ENCODE results near the gene ABHD12. TPM values are rescaled to one million over a fixed set of nuclear protein-coding genes. Genes with fewer than 3 reads are reported as not detected.

ABHD12 gene
- total and polyA plus RNA-seq, 10 of the 15 experiments (the other 5 are each of a cell fraction or from before 2014, with no cell fraction given) = 1.5 to 61.8 (median 26.7) TPM

- ChIA-PET RAD21 (ENCODE audit: unreplicated experiment) (interaction anchor here (0.6 kb wide), 1 partner anchor 68 kb away, joined by 3 read pairs; no protein-coding TSS in a partner anchor), CTCF (interaction anchor here (0.9 to 1.3 kb wide), 2 partner anchors 20 to 83 kb away, joined by 4 to 6 read pairs; no protein-coding TSS in a partner anchor), SMC1A (ENCODE audit: uncharacterized antibody, unreplicated experiment) (interaction anchor here (5.1 kb wide), 1 partner anchor 83 kb away, joined by 23 read pairs; no protein-coding TSS in a partner anchor), POLR2A (no interaction called here)
- H3K4me2 ChIP-seq (ENCODE audit: control insufficient read depth, insufficient read depth) = no peak overlapping the region
- H3K27ac ChIP-seq (ENCODE audit: control insufficient read depth, insufficient read depth) = no peak overlapping the region
- in situ Hi-C loops (cut with MboI) = no loop called here
- FAIRE-seq (no peak), ATAC-seq (no peak), DNase-seq (ENCODE audit: low read depth, low spot score) (no peak)
- H3K4me3 ChIP-seq = no peak overlapping the region
- no TSS peak for BruUV-seq (replicated peaks)
- WGBS (ENCODE audit: insufficient coverage, insufficient replicate concordance, low lambda C conversion rate, missing lambda C conversion rate) = 77% methylated on average over 8 of the region's 8 CpGs
- no peaks in the 10 kb centered on the region for H3K27me3 ChIP-seq (replicated peaks in 1 of 2; ENCODE audit: control insufficient read depth in 2 of 2, insufficient read depth in 2 of 2, low read length in 1 of 2)
- peaks cover 13 to 16% of the 10 kb centered on the region in 2 experiments for H3K36me3 ChIP-seq (ENCODE audit: control insufficient read depth in 2 of 2, insufficient read depth in 2 of 2, low read length in 1 of 2)
- H3K4me1 ChIP-seq (ENCODE audit: control insufficient read depth, insufficient read depth, low read length) = peaks cover 49% of the 10 kb centered on the region
- no peak overlapping the region for H2AFZ ChIP-seq (ENCODE audit: control insufficient read depth, low read depth, low read length)
- peaks cover 13% of the 10 kb centered on the region for H3K79me2 ChIP-seq (ENCODE audit: control insufficient read depth, insufficient read depth, low read length)
- H3K9me3 ChIP-seq (replicated peaks; ENCODE audit: control insufficient read depth, insufficient read depth, low read length) = no peaks in the 10 kb centered on the region
- TF ChIP-seq RB1 (IDR thresholded peaks at IDR 0.05; ENCODE audit: borderline replicate concordance) = no peak
- no peak for TF ChIP-seq FOS (IDR thresholded peaks at IDR 0.05; ENCODE audit: borderline replicate concordance, extremely low read depth, insufficient read length)
- no peak for TF ChIP-seq RUNX3 (IDR thresholded peaks at IDR 0.05; ENCODE audit: low read length)
- no peak for TF ChIP-seq POLR2AphosphoS5 (IDR thresholded peaks at IDR 0.05; ENCODE audit: low read length)
- no peak for TF ChIP-seq EZH2 (IDR thresholded peaks at IDR 0.05; ENCODE audit: borderline replicate concordance, control insufficient read depth, low read depth, low read length)
- TF ChIP-seq ZNF622 (IDR thresholded peaks at IDR 0.05) = no peak
- TF ChIP-seq NR2F1 (conservative IDR thresholded peaks at IDR 0.05) = no peak
- TF ChIP-seq STAT3 (IDR thresholded peaks at IDR 0.05; ENCODE audit: low read depth, low read length) = no peak
- no peak for TF ChIP-seq CEBPZ (IDR thresholded peaks at IDR 0.05; ENCODE audit: low read depth, low read length)
- TF ChIP-seq CBFB (IDR thresholded peaks at IDR 0.05; ENCODE audit: low read depth) = no peak
- no peak for TF ChIP-seq BCL11A (IDR thresholded peaks at IDR 0.05; ENCODE audit: low read depth, low read length)
- no peak for TF ChIP-seq YY1 (IDR thresholded peaks at IDR 0.05; ENCODE audit: low read depth, low read length)
- TF ChIP-seq HCFC1 (IDR thresholded peaks at IDR 0.05; ENCODE audit: low read length) = no peak
- TF ChIP-seq TCF3 (IDR thresholded peaks at IDR 0.05; ENCODE audit: borderline replicate concordance, insufficient read depth, low read depth, low read length) = no peak
- TF ChIP-seq MYB (IDR thresholded peaks at IDR 0.05; ENCODE audit: borderline replicate concordance, low read depth, low read length) = no peak
- no peak for TF ChIP-seq HSF1 (IDR thresholded peaks at IDR 0.05; ENCODE audit: low read depth, low read length)
- no peak for TF ChIP-seq ZNF24 (IDR thresholded peaks at IDR 0.05)
- no peaks in the 10 kb centered on the region for H4K20me1 ChIP-seq (ENCODE audit: control insufficient read depth, insufficient read depth)
- no peak overlapping the region for H3K9ac ChIP-seq (ENCODE audit: control insufficient read depth, insufficient read depth, low read length)
- intact Hi-C loops (cut with micrococcal nuclease; ENCODE audit: unreplicated experiment) = loop anchor here (10.0 kb wide), 1 partner anchor 309 kb away; the partner anchor contains the start of gene NANP
Observed at GRCh38 chr20:25315418-25316210, 75.0 kb downstream of the ABHD12 start.
